ENCODE measurements around the gene FBXO9.
"Not testable (repeated sequence)": the region's sequence is repeated elsewhere in the genome, so short reads cannot be mapped to it uniquely, and the experiment has no call there.

The FBXO9 gene

DNA sequence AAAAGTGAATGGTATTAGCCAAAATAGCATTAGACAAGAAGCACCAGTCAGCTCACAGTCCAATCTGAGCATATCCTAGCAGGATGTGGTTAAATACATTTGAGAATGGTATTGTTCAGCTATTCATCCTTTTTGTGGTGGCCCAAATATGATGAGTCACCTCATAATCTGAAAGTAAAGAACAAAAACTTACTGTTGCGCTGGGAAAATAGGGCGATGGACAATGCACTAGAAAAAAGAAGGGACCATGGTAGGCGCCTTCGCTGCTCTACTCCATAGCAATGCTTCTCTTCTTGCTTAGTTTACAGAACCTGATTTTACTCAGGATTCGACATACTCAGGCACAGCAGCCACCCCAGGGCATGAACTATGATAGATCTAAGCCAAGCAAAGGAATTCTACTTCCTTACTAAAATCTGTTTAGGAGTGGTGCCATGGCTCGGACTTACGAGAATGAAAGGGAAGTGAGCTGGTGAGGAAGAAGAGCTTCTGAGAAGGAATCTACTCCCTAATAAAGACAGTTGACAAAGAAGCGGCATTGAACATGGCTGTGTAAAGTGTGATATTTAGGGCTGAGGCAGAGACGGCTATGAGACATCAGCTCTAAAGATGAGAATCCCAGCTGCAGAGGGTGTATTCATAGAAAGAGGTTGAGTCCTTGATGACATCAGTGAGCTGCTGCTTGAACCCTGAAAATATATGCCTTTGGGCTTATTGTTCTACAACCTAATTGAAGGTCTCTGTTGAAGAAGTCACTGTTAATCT is 16.6 kb upstream of the FBXO9 start:
- no peak for DNase-seq

DNA sequence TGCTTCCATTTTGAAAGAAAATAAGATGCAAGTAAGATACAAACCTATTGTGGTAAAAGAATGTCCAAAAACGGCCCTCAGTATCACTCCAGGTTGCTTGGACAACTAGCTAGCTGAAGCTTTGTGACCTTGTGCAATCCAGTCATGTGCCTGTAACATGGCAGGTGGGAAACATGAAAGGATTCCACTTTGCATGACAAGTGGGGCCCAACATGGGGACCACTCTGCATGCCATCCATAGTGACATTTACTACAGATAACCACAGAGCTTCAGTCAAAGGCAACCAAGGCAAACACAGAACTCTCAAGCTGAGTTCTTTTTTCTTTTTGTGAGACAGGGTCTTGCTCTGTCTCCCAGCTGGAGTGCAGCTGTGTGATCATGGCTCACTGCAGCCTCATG is 15.8 kb upstream of the FBXO9 start:
- no peak for DNase-seq

DNA sequence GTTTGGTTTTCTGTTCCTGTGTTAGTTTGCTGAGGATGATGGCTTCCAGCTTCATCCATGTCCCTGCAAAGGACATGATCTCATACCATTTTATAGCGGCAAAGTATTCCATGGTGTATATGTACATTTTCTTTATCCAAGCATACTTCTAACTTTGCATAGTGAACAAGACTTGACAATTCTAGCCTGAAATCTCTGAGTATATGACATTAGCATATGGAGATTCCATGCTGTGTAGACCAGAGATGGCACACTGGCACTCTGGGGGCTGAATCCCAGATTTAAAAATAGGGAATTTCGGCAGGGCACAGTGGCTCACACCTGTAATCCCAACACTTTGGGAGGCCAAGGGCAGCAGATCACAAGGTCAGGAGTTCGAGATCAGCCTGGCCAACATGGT is 13.1 kb upstream of the FBXO9 start:
- DNase-seq = not testable (repeated sequence)

DNA sequence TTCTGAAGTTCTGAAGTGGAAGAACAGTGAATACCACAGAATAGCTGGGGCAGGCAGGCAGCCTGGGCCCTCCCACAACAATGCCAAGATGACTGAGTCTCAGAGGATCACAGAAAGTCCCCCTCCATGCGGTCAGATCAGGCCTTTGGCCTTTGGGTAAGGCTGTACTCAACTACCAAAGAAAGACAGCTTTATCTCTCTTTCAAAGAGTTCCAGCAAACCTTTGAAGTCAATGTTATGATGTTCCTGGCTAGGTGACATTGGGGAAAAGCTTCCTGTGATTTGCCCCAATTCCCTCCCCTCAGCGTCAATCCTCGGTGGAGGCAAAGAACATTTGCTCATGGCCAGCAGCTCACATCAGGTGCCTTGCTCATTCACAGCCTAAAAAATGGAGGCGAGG is 10.7 kb upstream of the FBXO9 start:
- no peak for DNase-seq

DNA sequence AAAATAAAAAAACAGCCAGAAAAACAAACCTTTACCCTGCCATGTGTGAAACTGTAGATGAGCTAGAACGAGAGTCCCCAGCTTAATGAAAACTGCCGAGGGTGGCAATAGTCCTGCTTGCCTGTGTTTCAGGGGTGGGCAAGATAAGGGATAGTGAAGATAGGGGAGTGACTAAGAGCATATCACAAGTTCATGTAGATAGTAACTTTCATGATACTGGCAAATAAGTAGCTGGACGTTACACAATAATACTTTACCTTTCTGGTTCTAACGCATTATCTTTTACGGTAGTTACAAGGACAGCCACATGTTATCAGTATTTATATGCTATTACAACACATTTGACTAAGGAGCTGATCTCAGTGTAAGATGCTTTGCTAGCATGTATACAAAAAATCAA is 9.3 kb upstream of the FBXO9 start:
- DNase-seq = no peak

DNA sequence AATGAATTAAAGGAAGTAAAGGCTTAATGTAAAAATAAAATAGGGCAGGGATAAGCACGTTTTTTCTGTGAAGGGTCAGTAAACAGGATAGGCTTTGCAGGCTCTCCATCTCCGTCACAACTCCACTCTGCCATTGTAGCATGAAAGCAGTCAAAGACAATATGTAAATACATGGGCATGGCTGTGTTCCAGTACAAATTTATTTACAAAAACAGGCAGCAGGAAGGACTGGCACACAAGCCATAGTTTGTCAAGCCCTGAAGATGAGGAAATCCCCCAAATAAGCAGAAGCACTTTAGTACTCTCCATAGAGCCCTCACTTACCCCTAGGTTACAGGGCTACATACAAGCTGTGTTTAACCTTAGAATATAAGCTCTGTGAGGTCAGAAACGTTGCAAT is 8.9 kb upstream of the FBXO9 start:
- no peak for DNase-seq

DNA sequence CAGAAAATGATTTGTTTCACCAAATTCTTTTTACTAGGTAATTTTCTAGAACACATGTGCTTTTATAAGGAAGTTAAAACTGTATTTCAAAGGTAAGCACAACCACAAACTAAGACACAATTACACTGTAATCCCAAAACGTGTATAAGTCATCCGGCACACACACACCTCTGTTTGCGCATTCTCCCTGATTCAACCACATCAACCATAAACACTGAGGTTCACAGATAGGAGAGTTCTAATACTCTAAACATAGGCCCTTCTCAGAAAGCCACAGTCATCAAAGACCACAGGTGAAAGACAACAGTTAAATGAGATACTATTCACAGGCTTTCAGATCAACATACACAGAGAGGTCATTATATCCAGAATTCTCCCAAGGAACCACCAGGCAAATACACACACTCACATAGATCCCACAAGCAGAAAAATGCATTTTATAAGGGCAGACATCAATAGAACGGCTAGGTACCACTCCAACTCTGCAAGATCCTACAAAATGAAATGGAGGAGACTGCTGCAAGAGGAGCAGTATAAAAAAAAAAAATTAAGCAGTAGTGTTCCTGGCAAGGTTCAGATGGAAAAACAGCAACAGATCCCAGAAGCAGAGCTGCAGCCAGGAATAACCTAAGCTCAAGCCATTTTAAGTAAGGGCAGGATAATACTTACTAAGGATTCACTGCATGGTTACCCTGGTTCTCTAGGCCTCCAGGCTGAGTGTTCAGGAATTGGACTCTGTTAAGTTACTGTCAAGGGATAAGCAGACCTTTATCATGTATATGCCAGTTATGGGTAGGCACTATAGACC is 6.6 kb upstream of the FBXO9 start:
- no peak for DNase-seq

DNA sequence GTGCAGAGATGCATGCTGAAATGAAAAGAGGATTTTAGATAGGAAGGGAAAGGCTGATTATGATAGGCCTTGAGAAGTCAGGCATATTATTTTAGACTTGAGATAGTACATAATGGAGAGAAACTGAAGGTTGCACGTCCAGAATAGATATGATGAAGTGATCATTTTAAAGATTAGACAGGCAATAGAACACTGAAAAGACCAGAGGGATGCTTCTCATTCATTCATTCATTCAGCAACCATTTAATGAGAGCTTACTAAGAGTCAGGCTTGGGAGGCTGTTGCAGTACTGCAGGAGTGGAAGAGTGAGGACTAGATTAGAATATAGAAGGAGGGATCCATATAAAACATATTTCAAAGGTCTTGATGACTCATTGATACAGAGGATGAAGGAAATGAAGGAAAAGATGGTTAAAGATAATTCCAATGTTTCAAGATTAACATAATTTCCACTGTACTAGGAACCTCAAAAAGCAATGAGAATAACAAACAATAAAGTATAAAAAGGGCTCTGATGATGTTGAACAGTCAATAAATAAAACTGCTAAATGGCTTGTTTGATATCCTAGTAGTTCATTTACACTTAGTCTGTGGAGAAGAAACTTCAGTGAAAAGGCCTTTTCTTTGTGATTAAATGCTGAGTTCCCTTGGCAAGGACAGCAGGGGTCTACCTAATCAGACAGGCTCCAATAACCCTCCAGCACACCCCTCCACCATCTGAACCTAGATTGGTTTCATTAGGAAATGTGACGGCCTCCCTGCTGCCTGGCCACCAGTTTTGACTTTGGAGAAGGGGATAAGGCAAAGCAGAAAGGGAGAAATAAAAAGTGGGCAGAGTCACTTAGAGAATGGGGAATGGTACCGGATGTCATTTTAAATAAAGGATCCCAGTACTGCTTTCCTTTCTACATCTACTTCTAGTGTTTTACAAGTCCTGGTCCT is 5.3 kb upstream of the FBXO9 start:
- no peak for DNase-seq

DNA sequence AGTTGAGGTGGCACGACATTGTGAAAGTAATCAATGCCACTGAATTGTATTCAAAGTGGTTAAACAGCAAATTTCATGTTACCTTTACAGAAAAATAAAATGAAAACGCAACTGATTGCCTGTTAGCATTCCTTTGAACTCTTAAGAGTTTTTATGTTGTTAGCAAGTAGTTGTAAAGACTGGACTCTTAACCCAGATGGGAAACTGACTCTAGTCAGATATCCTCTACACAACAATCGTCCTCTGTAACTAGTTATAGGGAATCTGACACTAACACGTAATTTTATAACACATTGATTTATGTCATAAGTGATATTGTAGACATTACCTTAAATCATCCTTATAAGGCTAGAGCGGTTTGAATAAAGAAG is 3.0 kb upstream of the FBXO9 start:
- DNase-seq = no peak

DNA sequence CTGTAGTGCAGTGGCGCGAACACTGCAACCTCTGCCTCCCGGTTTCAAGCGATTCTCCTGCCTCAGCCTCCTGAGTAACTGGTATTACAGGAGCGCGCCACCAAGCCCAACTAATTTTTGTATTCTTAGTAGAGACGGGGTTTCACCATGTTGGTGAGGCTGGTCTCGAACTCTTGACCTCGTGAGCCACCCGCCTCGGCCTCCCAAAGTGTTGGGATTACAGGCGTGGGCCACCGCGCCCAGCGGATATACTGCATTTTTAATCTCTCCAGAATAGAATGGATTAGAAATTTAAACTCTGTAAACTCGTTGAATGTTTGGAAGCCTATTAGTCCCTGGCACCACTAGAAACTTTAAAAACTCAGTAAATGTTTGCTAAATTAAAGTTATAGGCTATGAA is 949 bp upstream of the FBXO9 start:
- DNase-seq = not testable (repeated sequence)

DNA sequence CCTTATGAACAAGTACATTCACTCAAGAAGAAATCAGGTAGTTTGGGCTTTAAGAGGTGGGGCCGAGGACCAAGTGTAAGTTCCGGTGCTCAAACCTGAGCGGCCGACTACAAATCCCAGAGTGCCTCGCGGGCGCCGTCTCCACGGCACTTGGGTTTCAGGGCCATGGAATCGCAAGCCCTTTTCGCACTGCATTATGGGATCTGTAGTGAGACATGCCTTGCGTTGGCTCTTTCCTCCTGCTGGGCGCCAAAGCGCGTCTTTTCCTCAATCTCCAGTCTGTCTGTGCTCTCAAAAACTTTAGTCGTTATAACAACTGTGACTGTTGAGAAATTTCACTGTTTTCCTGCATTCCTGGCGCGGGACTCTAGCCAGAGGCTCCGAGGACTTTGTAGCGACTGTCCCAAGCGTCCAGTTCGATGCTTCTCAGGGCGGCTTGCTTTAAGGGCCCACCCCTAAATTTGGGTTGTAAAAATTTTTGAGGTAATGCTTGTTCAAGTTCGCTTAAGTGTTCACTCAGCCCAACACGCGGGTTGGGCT is 408 bp upstream of the FBXO9 start:
- DNase-seq = peak; percentile 93 to 94

DNA sequence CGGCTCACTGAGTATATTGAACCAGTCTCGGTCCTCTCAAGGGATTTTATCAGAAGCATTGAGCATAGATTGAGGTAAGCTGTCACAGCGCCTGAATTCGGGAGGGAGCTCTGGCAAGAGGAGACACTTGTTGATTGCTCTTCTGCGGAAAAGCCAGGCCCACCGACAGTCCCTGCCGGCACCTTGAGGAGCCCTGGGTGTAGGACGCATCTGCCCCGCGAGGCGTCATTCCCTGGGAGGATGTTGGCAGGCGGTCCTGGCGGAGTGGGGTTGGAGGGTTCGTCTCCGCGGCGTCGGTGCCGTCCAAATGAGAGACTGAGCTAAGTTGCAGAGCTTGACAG is 843 bp downstream of the FBXO9 start:
- peak; percentile 53 to 64 for DNase-seq

DNA sequence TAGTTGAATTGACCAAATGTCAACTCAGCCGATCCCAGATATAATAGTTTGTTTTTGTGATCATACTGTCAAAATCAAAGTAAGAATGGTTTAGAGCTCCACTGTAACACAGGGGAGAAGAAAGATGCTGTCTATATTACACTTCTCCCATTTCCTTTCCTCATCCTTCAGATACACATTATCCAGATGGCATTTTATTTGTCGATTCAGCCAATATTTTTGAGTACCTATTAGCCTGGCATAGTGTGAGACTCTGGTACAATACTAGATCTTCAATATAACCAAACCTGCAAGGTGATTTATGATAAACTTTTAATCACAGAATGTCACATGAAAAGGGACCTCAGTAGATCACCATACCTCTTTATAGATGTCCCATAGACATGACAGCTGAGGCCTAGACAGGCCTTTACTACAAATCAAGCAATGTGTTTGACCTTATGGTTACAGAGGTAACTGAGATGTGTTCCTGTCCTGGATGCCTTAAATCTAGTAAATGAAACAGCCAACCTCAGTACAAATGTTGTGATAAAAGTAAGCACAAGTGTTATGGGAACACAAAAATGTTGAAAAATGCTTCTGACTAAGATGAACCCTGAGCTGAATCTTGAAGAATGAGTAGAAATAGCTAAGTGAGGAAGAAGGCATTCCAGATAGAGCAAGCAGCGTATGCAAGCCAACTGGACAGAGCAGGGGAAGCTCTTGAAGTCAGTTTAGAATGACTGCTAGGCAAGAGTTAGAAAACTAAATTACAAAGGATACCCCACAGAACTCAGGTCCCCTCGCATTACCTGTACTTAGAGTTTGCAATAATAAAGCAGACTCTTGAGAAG is 1.9 kb downstream of the FBXO9 start:
- no peak for DNase-seq

DNA sequence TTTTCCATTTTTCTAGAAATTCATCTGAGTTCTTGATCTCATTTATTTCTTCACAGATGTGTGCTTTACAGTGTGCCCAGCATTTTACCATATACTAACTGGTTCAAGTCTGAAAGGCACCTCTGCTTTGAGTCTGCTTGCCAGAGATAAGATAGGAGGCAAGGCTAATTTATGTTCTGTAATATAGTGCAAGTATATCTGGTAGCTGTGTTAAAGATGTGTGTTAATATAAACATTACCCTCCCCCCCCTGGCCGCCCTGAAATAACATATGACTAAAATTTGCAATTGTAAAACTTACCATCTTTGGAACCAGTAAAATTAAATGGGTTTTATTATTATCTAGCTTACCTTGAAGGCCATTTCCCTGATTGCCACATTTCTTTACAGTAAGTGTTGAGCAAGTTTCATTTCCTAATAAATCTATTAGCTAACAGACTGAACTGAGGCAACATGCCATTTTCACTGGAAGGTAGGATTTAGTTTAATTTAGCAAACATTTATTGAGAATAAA is 2.7 kb downstream of the FBXO9 start:
- no peak for DNase-seq

DNA sequence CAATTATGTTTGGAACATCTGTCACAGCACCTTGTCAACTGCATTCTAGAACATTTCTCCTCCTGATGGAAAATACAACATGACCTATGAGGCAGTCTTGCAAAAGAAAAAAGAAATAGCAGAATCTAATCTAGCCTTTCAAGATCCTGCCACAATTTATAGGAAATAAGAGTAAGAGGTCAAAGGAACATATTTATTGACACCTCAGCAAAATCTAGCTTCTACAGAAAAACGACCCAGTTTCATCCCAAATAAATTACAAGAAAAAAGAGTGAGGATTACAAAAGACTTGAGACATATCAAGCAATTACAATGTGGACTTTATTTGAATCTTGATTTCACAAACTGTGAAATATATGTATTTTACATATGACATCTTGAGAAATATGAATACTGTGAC is 4.2 kb downstream of the FBXO9 start:
- DNase-seq = no peak

DNA sequence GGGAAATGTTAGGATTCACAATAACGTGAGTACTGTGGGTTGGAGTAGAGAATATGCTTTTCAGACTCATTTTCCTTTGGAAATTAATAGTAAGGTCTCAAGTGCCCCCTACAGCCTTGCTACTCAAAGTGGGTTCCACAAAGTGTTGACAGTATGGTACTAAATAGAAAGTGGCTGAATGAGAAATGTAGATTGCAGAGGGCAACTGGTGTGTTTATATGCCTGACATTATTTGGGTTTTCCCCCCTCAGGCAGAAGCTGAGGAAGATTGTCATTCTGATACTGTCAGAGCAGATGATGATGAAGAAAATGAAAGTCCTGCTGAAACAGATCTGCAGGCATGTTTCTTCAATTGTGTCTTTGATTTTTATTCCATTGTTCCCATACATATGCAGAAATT is 5.6 kb downstream of the FBXO9 start:
- DNase-seq = no peak

DNA sequence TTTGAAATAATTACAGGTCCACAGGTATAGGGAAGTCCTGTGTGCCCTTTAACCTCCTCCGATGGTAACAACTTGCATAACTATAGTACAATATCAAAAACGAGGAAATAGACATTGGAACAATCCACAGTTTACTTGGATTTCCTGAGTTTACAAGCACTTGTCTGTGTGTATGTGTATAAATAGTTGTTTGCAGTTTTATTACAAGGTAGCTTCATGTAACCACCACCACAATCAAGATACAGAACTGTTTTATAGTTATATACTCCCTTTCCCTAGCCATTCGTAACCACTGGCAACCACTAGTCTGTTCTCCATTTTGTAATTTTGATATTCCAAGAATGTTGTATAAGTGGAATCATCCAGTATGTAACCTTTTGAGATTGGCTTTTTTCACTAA is 9.1 kb downstream of the FBXO9 start:
- no peak for DNase-seq

DNA sequence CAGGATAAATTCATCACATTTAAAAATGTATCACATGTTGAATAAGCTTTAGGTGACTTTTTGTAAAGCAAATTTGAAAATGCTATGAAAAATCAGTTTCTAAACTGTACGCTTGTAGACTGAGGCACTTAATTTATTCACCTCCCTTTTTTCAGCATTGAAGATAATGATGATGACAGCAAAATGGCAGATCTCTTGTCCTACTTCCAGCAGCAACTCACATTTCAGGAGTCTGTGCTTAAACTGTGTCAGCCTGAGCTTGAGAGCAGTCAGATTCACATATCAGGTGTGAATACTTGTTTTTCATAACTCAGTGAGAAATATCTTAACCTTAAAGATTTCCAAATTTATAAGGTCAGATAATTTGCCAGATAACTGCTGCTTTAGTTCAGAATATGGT is 15.6 kb downstream of the FBXO9 start:
- DNase-seq = no peak

DNA sequence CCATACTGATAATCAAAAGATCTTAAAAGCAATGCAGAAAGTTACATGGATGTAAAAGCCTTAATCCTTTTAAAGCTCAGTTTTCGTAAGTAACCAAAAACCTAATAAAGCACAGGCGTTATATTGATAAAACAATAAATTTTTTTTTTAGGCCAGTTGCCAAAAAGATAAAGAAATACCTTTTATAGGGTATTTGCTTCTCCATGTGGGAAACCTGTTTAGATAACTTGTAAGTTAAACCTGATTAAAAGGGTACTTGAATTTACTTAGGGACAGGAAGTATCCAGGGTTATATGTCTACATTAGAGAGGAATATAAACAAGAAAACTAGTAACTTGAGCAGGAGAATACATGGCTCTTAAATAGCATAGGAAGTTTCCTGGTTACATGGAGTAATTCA is 21.1 kb downstream of the FBXO9 start:
- no peak for DNase-seq

DNA sequence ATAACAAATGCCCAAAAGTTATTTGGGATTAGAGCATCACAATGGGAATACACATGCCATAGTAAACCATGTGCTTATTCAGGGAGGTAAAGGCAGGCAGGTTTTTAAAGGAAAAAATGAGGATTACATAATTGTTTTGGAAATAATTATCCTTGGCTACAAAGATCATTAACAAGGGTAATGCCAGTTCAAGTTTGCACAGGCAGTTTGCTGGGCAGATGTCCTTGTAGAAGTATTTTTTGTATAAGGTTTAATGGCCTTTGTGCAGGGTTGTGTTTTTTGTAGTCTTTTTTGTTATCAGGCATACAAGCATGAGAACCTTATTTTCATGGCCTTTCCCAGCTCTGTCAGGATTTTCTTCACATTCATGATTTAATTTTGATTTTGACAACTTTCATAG is 24.7 kb downstream of the FBXO9 start:
- DNase-seq = no peak

DNA sequence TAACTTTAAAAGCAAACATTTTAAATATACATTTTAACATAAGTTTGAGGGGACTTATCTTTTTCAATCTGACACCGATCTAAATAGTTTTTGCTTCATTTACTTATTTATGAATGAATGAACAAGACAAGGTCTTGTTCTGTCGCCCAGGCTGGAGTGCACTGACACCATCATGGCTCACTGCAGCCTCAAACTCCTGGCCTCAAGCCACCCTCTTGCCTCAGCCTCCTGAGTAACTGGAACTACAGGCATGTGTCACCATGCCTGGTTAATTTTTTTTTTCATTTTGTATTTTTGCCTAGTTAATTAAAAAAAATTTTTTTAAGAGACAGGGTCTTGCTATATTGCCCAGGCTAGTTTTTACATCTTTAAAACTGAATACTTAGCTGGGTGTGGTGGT is 25.4 kb downstream of the FBXO9 start:
- DNase-seq = no peak

DNA sequence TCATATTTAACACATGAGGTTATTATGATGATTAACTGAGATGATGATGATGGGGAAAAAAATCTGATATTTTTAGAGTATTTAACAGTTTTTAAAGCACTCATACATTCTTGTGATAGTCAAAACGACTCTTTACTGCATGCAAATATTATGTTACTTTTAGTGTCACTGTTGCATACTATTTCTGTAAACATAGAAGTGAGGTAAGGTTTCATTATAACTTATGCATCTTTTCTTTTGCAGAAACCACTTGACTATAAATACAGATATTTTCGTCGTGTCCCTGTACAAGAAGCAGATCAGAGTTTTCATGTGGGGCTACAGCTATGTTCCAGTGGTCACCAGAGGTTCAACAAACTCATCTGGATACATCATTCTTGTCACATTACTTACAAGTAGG is 30.1 kb downstream of the FBXO9 start:
- no peak for DNase-seq

Data from activated T-cell treated with anti-CD3 and anti-CD28 coated beads, Interleukin-2, amount 50 U/mL, for 48 hours (primary cell).